TTC549 (cell line): ENCODE results near the gene MYRIP.
"Not testable (repeated sequence)": the region's sequence is repeated elsewhere in the genome, so short reads cannot be mapped to it uniquely, and the experiment has no call there.

Experiments used
- FAIRE-seq: peaks from 2 replicates; lab custom pipeline; 2012; peaks lifted over from hg19 to GRCh38; lab: Jason Lieb, UNC

The MYRIP gene

GRCh38 chr3:39808467-39809180 lies 785 bp upstream of the MYRIP start:
- no peak for FAIRE-seq

DNA sequence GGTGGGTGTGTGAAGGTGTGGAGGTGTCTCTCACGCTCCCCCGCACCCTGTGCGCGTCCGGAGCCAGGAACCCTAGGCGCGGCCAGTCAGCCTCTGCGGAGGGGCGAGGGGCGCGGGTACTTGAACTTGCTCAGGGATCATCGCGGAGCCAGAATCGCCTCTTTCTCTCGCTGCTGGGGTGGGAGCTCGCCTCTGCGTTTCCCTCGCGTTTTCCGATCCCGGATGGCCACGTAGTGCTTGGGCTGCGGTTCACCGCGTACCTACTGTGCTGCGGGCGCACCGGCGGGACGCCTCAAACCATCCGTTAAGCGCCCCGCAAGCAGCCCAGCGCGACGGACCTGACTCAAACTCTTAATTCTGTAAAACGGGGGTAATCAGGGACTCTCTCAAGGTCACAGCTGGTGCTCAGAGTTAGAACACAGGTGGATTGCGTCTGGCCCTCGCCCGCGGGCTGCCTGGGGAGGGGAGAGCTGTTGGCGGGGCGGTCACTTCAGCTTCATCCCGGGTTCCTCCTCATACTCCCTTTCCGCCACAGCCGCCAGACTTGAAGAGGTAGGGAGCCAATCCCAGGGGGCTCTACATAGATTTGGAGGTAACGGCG lies 686 bp downstream of the MYRIP start:
- no peak for FAIRE-seq

DNA sequence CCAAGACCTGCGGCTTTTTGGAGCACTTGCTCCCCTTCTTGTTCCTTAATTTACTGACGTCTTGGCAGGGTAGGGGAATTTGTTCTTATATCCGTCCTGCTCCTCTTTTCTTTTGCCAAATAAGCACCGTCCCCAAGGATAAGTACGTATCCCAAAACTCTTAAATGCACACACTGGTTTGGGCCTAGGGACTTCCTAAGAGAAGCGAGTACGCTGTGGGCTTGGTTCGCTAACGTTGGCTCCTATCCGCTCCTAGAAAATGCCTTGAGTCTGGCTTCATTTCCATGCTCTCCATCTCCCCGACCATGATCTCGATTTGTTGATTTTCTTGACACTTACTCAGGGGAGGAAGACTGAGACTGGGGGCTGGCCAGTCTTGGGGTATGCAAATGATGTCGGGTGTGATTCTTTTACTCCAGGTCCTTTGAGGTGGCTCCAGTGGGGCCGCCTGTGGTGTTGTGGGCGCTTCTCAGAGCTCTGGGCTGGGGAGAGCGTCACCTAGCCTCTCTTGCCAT lies 1.3 kb downstream of the MYRIP start:
- no peak for FAIRE-seq

DNA sequence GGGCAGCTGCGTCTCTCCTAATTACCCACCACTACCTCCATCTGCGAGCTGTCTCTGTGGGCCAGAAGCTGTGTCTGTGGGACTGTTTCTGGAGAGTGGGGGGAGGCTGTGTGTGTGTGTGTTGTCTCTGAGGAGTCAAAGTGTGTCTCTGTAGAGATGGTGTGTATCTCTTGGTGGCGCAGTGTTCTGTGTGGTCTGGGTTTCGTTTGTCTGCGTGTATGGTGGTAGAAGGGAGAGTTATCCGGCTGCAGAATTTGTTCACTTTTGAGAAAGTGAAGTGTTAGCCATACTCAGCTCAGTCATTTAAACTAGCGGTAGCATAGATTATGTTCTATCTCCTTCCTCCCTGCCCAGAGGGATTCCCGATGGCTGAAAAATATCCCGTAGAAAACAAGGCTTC lies 2.2 kb downstream of the MYRIP start:
- FAIRE-seq: no peak

DNA sequence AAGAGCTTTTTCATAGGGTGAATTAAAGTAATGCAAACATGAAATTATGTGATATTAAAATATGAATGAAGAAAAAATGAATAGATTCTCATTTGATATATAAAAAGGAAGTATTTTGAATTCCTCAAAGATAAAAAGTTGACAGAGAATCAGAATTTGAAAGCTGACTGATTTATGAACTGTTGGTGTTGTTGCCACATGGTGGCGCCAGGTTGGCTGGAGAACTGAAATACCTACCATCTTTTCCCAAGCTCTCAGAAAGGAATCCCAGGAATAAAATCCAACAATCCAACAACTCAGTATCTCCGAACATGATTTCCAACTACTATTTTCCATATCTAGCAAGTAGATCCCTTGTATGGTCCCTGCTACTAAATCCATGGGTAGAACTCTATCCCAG lies 3.1 kb downstream of the MYRIP start:
- no peak for FAIRE-seq

DNA sequence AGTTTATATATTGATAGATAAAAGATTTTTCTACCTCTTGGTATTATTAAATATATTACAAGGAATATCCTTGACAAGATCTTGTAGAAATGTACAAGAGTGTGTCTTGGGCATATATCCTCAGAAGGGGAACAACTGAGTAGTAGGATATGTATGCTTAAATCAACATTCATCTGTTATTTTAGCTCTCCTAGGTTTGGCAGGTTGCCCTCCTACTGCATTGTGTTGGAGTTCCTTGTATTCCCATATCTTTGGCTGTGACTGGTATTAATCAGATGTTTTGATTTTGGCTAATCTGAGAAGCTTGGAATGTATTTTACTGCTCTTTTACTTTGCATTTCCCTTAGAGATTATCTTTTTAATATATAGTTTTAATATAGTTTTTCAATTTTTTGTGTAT lies 4.6 kb downstream of the MYRIP start:
- FAIRE-seq: no peak

- no peak for FAIRE-seq
Observed at GRCh38 chr3:39819899-39820298, 10.5 kb downstream of the MYRIP start.

- FAIRE-seq: not testable (repeated sequence)
Observed at GRCh38 chr3:39833764-39834163, 24.4 kb downstream of the MYRIP start.

DNA sequence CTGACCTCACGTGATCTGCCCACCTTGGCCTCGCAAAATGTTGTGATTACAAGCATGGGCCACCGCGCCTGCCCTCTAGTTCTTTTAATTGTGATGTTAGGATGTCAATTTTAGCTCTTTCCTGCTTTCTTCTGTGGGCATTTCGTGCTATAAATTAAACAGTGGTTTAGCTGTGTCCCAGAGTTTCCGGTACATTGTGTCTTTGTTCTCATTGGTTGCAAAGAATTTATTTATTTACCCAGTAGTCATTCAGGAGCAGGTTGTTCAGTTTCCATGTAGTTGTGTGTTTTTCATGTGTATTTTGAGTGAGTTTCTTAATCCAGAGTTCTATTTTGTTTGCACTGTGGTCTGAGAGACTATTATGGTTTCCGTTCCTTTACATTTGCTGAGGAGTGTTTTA lies 30.1 kb downstream of the MYRIP start:
- no peak for FAIRE-seq

GRCh38 chr3:39843440-39843839 lies 34.0 kb downstream of the MYRIP start:
- no peak for FAIRE-seq

DNA sequence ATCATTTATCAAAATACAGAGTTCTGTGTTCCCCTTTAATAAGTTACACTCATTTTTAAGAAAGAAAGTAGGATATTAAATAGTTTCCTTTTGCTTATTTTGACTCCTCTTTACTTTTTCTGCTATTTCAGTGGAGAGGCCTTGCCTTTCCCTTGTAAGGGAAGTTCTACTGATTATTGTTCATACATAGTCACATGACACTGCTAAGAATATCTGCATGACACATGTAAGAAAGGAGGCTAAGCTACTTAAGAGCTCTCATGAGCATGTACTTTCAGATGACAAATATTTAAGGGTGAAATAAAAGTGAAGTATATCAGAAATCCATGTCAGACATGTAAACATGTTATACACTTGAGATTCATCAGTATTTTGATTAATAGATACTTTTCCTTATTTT lies 39.0 kb downstream of the MYRIP start:
- no peak for FAIRE-seq

GRCh38 chr3:39849992-39850715 lies 40.7 kb downstream of the MYRIP start:
- FAIRE-seq: no peak

- no peak for FAIRE-seq
Observed at GRCh38 chr3:39850716-39851032, 41.3 kb downstream of the MYRIP start.

- no peak for FAIRE-seq
Observed at GRCh38 chr3:39855517-39855916, 46.1 kb downstream of the MYRIP start.

GRCh38 chr3:39869890-39870289 lies 60.5 kb downstream of the MYRIP start:
- FAIRE-seq: no peak

GRCh38 chr3:39870706-39871105 lies 61.3 kb downstream of the MYRIP start:
- FAIRE-seq: no peak

DNA sequence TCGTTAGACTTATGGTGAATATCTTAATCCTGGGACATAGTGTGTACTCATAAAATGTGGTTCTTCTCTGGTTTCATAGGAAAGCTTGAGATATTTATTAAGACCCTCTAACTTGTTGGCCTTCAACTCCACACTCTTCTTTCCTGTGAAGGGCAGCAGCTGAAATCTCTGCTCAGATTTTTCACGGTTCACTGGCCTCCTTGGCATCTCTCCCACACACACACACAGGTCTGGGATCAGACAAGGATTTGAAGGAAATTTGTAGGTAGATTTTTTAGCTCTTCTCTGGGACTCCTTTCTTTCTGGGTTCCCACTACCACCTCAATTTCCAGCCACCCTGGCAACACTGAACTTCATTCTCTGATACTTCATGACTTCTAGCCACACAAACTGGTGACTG lies 70.2 kb downstream of the MYRIP start:
- FAIRE-seq: no peak

DNA sequence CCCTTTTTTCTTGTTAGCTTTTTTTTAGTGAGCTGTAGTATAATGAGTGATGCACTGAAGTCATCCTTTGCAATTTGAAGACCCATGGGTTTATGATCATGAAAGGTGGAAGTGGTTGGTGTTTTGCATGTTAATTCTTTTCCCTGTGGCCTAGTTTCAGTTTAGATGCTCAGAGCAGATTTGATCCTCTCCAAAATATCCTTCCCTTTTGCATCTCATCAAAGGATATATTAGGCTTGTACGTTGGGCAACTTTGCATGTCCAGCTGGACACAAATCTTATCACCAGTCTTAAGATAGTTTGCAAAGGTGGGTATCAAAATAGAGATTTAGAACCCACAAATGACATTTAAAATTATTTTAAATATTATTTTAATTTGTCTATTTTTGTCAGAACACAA lies 72.7 kb downstream of the MYRIP start:
- no peak for FAIRE-seq

DNA sequence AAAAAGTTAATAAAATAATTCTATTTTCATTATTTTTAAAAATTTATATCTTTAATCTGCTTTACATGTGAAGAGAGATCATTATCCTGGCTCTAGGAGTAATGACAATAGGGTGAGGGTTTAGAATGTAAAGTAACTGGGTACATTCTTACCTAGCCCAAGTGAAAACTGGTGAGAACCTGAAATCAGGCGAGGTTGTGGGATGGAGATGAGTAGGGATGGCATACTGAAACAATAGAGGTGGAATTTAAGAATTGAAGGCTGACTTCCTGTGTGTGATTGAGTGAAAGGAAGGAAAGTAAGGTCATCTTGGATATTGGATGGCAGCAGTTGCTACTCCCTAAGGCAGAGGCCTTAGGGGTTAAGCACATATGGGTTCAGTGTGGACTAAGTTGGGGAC lies 82.7 kb downstream of the MYRIP start:
- no peak for FAIRE-seq

DNA sequence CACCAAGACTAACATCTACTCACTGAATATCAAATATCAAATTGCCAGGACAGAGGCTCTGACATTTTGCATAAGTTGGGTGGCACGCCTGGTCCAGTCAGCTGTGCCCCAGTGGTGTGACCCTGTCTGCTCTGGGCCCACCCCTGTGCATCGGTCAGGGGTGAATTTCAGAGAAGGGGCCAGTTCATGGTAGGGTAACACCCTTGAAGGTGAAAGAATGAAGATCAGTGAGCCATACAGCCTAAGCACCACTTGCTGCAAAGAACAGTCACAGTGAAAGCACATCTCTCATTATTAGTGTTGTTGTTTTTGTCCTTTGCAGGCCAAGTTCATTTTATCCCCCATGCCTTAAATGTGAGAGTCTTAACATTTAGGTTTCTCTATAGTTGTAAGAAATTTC lies 86.8 kb downstream of the MYRIP start:
- no peak for FAIRE-seq

- FAIRE-seq: no peak
Observed at GRCh38 chr3:39900462-39901002, 91.1 kb downstream of the MYRIP start.

DNA sequence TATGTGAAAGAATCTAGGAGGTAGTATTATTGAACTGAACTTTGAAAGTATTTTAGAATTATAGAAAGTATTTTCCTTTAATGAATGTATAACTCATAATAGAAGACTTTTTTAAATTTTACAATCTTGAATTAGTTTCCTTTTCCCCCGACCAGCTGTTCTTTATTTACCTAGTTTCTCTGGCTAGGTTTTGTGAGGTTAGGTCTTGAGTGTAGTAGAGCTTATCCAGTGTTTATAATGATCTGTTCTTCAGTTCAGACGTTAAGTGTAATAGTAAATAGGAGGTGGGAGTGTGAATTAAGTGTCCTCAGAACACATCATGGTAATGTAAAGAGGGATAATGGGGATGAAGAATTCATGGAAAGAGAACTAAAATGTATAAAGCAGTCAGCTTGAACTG lies 93.8 kb downstream of the MYRIP start:
- FAIRE-seq: no peak

DNA sequence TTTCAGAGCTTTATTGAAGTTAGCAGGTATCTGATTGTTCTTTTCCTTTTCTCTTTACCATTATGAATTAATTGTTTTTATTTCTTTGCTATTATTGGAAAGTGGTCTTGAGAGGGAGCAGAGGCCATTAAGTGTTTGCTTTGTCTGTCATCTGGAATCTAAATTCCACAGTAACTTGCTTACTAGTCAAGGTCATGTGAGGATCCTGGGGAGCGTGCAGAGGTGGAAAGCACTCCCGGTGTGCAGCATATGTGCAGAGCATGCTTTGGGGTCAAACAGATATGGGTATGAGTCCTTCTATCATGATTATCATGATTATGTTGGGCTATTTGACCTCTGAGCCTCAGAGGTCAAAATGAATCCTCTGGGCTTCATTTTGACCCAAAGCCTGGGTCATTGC lies 96.4 kb downstream of the MYRIP start:
- FAIRE-seq: no peak
